ENCODE results near the gene CRADD. TPM values are rescaled to one million over a fixed set of nuclear protein-coding genes. Genes with fewer than 3 reads are reported as not detected.

Gene CRADD
- total RNA-seq, 1 experiment from 2014 or later: 10.1 TPM

DNA sequence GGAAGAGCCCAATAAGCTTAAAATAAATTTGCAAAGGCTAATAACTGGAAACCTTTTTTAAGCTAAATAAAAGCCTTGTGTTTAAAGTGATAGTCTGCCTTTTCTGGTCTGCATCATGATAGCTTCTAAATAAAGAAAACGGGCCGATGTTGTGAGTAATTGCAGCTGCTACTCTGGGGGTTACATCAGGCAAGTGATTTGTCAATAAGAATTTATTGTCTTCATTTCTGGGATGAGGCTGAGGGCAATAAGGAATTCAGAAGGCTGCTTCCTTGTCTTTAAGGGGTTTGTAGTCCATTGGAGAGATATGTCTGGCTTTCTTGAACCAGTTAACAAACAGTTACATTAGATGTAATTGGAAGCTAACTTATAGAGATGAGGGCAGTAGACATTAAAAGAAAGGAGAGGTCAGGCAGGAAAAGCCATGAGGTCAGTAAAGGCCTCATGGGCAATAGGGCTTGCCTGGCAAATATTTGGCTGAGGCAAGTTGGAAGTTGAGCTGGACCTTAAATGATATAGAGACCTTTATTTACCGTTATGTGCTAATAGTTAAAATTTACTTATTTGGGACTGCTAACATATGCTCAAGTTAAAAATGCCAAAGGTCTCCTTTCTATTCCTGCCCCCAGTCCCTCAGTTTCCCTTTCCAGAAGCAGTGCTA lies 85.0 kb downstream of the CRADD start:
- Mint-ChIP-seq H3K9me3 (ENCODE audit: low read depth, unreplicated experiment) (no peaks in the 10 kb centered on the region), H3K27me3 (ENCODE audit: unreplicated experiment) (no peaks in the 10 kb centered on the region), H3K36me3 (ENCODE audit: insufficient read depth, unreplicated experiment) (no peaks in the 10 kb centered on the region), H3K4me3 (ENCODE audit: low read depth, unreplicated experiment) (no peak overlapping the region), H3K27ac (ENCODE audit: unreplicated experiment) (no peak overlapping the region), H3K4me1 (ENCODE audit: low read depth, unreplicated experiment) (peaks cover 30% of the 10 kb centered on the region)
- DNase-seq: no peak
- intact Hi-C loops (cut with micrococcal nuclease; ENCODE audit: unreplicated experiment): no loop called here
- TF ChIP-seq, protein P1, sequence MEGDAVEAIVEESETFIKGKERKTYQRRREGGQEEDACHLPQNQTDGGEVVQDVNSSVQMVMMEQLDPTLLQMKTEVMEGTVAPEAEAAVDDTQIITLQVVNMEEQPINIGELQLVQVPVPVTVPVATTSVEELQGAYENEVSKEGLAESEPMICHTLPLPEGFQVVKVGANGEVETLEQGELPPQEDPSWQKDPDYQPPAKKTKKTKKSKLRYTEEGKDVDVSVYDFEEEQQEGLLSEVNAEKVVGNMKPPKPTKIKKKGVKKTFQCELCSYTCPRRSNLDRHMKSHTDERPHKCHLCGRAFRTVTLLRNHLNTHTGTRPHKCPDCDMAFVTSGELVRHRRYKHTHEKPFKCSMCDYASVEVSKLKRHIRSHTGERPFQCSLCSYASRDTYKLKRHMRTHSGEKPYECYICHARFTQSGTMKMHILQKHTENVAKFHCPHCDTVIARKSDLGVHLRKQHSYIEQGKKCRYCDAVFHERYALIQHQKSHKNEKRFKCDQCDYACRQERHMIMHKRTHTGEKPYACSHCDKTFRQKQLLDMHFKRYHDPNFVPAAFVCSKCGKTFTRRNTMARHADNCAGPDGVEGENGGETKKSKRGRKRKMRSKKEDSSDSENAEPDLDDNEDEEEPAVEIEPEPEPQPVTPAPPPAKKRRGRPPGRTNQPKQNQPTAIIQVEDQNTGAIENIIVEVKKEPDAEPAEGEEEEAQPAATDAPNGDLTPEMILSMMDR (IDR thresholded peaks at IDR 0.05; ENCODE audit: unreplicated experiment): no peak
- CTCF ChIA-PET: interaction anchor here (0.6 kb wide), 3 partner anchors 12 to 840 kb away, joined by 3 to 5 read pairs (median 3); no protein-coding TSS in a partner anchor
- BruUV-seq (replicated peaks): no TSS peak

DNA sequence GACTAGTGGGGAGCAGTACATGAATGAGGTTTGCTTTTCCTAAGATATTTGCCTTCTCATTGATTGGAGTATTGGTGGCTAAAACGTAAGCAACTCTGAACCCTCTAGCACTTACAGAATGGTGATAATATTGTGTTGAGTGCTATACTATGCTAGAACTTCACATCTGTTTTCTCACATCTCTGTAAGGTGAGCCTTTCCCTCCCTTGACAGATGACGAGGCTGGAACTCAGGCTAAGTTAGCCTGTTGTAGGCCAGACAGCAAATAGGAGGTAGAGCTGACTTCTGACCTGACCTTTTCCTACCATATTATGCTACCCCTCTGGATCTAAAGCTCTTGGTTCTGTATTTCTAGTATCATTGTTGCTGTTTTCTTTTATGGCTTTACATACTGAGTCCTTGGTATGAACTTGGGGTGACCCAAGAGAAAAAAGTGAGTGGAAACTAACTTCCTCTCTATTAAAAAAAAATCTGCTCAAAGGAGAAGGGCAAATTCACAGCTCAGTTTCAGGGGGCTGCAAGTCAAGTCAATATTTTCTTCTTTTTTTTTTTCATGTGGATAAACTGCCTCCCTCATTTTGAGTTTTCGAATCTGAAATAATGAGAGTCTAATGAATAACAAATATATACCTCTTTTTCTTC lies 85.9 kb downstream of the CRADD start:
- no peak for DNase-seq
- CTCF ChIA-PET: no interaction called here
- H3K4me3 Mint-ChIP-seq (ENCODE audit: low read depth, unreplicated experiment): no peak overlapping the region
- no peak overlapping the region for H3K27ac Mint-ChIP-seq (ENCODE audit: unreplicated experiment)
- BruUV-seq (replicated peaks): no TSS peak
- peaks cover 35% of the 10 kb centered on the region for H3K4me1 Mint-ChIP-seq (ENCODE audit: low read depth, unreplicated experiment)
- no peaks in the 10 kb centered on the region for H3K36me3 Mint-ChIP-seq (ENCODE audit: insufficient read depth, unreplicated experiment)
- H3K27me3 Mint-ChIP-seq (ENCODE audit: unreplicated experiment): no peaks in the 10 kb centered on the region
- no peaks in the 10 kb centered on the region for H3K9me3 Mint-ChIP-seq (ENCODE audit: low read depth, unreplicated experiment)
- intact Hi-C loops (cut with micrococcal nuclease; ENCODE audit: unreplicated experiment): no loop called here
- TF ChIP-seq, protein P1 (IDR thresholded peaks at IDR 0.05; ENCODE audit: unreplicated experiment): no peak

DNA sequence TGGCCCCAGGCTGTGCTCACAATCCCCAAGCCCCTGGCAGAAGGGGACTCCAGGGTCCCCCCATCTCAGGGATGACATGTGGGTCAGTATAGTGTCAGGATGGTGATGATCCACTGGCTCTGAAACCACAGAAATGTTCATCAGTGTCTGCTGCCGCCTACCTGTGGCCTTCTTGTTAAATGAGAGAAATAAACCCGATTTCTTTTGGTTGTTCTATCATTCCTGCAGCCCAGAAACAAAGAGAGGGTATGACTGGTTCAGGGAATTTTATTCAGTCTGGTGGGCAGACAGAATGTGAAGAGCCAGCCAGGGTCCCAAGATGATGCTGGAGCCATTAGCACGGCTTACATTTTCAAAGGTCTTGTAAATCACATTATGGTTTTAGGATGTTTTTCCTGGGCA lies 86.6 kb downstream of the CRADD start:
- CTCF ChIA-PET: interaction anchor here (0.7 kb wide), 1 partner anchor 318 kb away, joined by 10 read pairs; no protein-coding TSS in a partner anchor
- no peaks in the 10 kb centered on the region for H3K36me3 Mint-ChIP-seq (ENCODE audit: insufficient read depth, unreplicated experiment)

DNA sequence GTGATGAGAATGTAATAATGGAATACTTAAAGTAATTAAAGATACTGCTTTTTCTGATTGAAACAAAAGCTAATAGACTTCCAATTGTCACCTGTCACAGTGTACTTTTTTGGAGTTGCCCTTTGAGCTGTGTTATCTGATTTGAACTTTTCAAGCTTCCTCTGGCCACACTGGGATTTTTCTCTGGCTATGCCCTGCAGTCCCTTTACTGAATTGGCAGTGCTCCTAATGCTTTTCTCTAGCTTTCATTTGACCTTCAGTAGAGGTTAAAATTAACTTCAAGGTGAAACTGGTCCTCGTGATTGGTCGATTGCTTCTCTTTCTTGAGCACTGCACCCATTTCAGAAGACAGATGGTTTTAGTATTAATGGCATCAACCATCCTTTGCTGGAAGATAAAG lies 89.2 kb downstream of the CRADD start:
- BruUV-seq (replicated peaks): no TSS peak
- CTCF ChIA-PET: interaction anchor here (3.8 kb wide), 1 partner anchor 335 kb away, joined by 34 read pairs; no protein-coding TSS in a partner anchor
- intact Hi-C loops (cut with micrococcal nuclease; ENCODE audit: unreplicated experiment): loop anchor here (2.0 kb wide), 1 partner anchor 264 kb away; no protein-coding TSS in a partner anchor
- H3K9me3 Mint-ChIP-seq (ENCODE audit: low read depth, unreplicated experiment): no peaks in the 10 kb centered on the region
- no peaks in the 10 kb centered on the region for H3K27me3 Mint-ChIP-seq (ENCODE audit: unreplicated experiment)
- H3K27ac Mint-ChIP-seq (ENCODE audit: unreplicated experiment): no peak overlapping the region
- no peak overlapping the region for H3K4me3 Mint-ChIP-seq (ENCODE audit: low read depth, unreplicated experiment)
- no peak for DNase-seq
- H3K4me1 Mint-ChIP-seq (ENCODE audit: low read depth, unreplicated experiment): peaks cover 12% of the 10 kb centered on the region
- TF ChIP-seq, protein P1 (IDR thresholded peaks at IDR 0.05; ENCODE audit: unreplicated experiment): no peak
- no peaks in the 10 kb centered on the region for H3K36me3 Mint-ChIP-seq (ENCODE audit: insufficient read depth, unreplicated experiment)

More for the DNA sequence above, 86.6 kb downstream of the CRADD start:
- no peaks in the 10 kb centered on the region for H3K9me3 Mint-ChIP-seq (ENCODE audit: low read depth, unreplicated experiment)
- peaks cover 35% of the 10 kb centered on the region for H3K4me1 Mint-ChIP-seq (ENCODE audit: low read depth, unreplicated experiment)
- H3K27me3 Mint-ChIP-seq (ENCODE audit: unreplicated experiment): no peaks in the 10 kb centered on the region
- no peak for DNase-seq
- no TSS peak for BruUV-seq (replicated peaks)
- TF ChIP-seq, protein P1 (IDR thresholded peaks at IDR 0.05; ENCODE audit: unreplicated experiment): no peak
- H3K27ac Mint-ChIP-seq (ENCODE audit: unreplicated experiment): no peak overlapping the region
- no peak overlapping the region for H3K4me3 Mint-ChIP-seq (ENCODE audit: low read depth, unreplicated experiment)
- intact Hi-C loops (cut with micrococcal nuclease; ENCODE audit: unreplicated experiment): no loop called here
